ENCODE results near the gene TMA7B.
"Not testable (repeated sequence)": the region's sequence is repeated elsewhere in the genome, so short reads cannot be mapped to it uniquely, and the experiment has no call there.

TMA7B gene

GRCh38 chr22:39949964-39950737 is 10.0 kb upstream of the TMA7B start:
- in situ Hi-C loops (cut with MboI; ENCODE audit: low pct_unique_long_range_greater_than_20kb, low sequenced_read_pairs): no loop called here

GRCh38 chr22:39951603-39952293 is 8.4 kb upstream of the TMA7B start:
- in situ Hi-C loops (cut with MboI; ENCODE audit: low pct_unique_long_range_greater_than_20kb, low sequenced_read_pairs); DNase-seq: not testable (repeated sequence)

More at GRCh38 chr22:39949964-39950737, 10.0 kb upstream of the TMA7B start:
- DNase-seq: no peak

- in situ Hi-C loops (cut with MboI; ENCODE audit: low pct_unique_long_range_greater_than_20kb, low sequenced_read_pairs): no loop called here
These were observed 7.8 kb upstream of the TMA7B start for GRCh38 chr22:39952347-39952746.

GRCh38 chr22:39953101-39953500 is 7.1 kb upstream of the TMA7B start:
- in situ Hi-C loops (cut with MboI; ENCODE audit: low pct_unique_long_range_greater_than_20kb, low sequenced_read_pairs): no loop called here
- DNase-seq: no peak

More at GRCh38 chr22:39952347-39952746, 7.8 kb upstream of the TMA7B start:
- DNase-seq: no peak

- DNase-seq: no peak
- in situ Hi-C loops (cut with MboI; ENCODE audit: low pct_unique_long_range_greater_than_20kb, low sequenced_read_pairs): no loop called here
These were observed 5.6 kb upstream of the TMA7B start for GRCh38 chr22:39954584-39955055.

GRCh38 chr22:39955675-39956074 is 4.5 kb upstream of the TMA7B start:
- in situ Hi-C loops (cut with MboI; ENCODE audit: low pct_unique_long_range_greater_than_20kb, low sequenced_read_pairs): no loop called here

GRCh38 chr22:39956932-39957664 is 3.1 kb upstream of the TMA7B start:
- in situ Hi-C loops (cut with MboI; ENCODE audit: low pct_unique_long_range_greater_than_20kb, low sequenced_read_pairs): no loop called here
- DNase-seq: peak; percentile 49

More at GRCh38 chr22:39955675-39956074, 4.5 kb upstream of the TMA7B start:
- DNase-seq: no peak

- in situ Hi-C loops (cut with MboI; ENCODE audit: low pct_unique_long_range_greater_than_20kb, low sequenced_read_pairs): no loop called here
- no peak for DNase-seq
These were observed 2.0 kb upstream of the TMA7B start for GRCh38 chr22:39958009-39958711.

- in situ Hi-C loops (cut with MboI; ENCODE audit: low pct_unique_long_range_greater_than_20kb, low sequenced_read_pairs): no loop called here
- no peak for DNase-seq
These were observed 1.1 kb upstream of the TMA7B start for GRCh38 chr22:39958949-39959639.

GRCh38 chr22:39960791-39961746 is 872 bp downstream of the TMA7B start:
- in situ Hi-C loops (cut with MboI; ENCODE audit: low pct_unique_long_range_greater_than_20kb, low sequenced_read_pairs): no loop called here
- peak; percentile 61 for DNase-seq

- DNase-seq: no peak
- in situ Hi-C loops (cut with MboI; ENCODE audit: low pct_unique_long_range_greater_than_20kb, low sequenced_read_pairs): no loop called here
These were observed 1.9 kb downstream of the TMA7B start for GRCh38 chr22:39962071-39962470.

- in situ Hi-C loops (cut with MboI; ENCODE audit: low pct_unique_long_range_greater_than_20kb, low sequenced_read_pairs): no loop called here
- no peak for DNase-seq
These were observed 5.6 kb downstream of the TMA7B start for GRCh38 chr22:39965748-39966147.

- in situ Hi-C loops (cut with MboI; ENCODE audit: low pct_unique_long_range_greater_than_20kb, low sequenced_read_pairs): no loop called here
- no peak for DNase-seq
These were observed 6.3 kb downstream of the TMA7B start for GRCh38 chr22:39966470-39966869.

GRCh38 chr22:39967103-39967829 is 7.1 kb downstream of the TMA7B start:
- DNase-seq: no peak
- in situ Hi-C loops (cut with MboI; ENCODE audit: low pct_unique_long_range_greater_than_20kb, low sequenced_read_pairs): no loop called here

GRCh38 chr22:39967996-39968972 is 8.1 kb downstream of the TMA7B start:
- no peak for DNase-seq
- in situ Hi-C loops (cut with MboI; ENCODE audit: low pct_unique_long_range_greater_than_20kb, low sequenced_read_pairs): no loop called here

- DNase-seq: no peak
- in situ Hi-C loops (cut with MboI; ENCODE audit: low pct_unique_long_range_greater_than_20kb, low sequenced_read_pairs): no loop called here
These were observed 10.5 kb downstream of the TMA7B start for GRCh38 chr22:39970742-39971141.
